ENCODE measurements around the gene DRD5.
"Not testable (repeated sequence)": the region's sequence is repeated elsewhere in the genome, so short reads cannot be mapped to it uniquely, and the experiment has no call there.

DNA sequence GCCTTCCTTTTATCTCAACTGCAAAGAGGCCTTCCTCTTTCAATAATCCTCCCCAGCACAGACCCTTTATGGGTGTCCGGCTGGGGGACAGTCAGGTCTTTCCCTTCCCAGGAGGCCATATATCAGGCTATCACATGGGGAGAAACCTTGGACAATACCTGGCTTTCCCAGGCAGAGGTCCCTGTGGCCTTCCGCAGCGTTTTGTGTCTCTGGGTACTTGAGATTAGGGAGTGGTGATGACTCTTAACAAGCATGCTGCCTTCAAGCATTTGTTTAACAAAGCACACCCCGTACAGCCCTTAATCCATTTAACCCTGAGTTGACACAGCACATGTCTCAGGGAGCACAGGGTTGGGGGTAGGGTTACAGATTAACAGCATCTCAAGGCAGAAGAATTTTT is 49.2 kb upstream of the DRD5 start:
- TF ChIP-seq, protein P1, sequence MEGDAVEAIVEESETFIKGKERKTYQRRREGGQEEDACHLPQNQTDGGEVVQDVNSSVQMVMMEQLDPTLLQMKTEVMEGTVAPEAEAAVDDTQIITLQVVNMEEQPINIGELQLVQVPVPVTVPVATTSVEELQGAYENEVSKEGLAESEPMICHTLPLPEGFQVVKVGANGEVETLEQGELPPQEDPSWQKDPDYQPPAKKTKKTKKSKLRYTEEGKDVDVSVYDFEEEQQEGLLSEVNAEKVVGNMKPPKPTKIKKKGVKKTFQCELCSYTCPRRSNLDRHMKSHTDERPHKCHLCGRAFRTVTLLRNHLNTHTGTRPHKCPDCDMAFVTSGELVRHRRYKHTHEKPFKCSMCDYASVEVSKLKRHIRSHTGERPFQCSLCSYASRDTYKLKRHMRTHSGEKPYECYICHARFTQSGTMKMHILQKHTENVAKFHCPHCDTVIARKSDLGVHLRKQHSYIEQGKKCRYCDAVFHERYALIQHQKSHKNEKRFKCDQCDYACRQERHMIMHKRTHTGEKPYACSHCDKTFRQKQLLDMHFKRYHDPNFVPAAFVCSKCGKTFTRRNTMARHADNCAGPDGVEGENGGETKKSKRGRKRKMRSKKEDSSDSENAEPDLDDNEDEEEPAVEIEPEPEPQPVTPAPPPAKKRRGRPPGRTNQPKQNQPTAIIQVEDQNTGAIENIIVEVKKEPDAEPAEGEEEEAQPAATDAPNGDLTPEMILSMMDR (IDR thresholded peaks at IDR 0.05): not testable (repeated sequence)
- TF ChIP-seq POLR2A (IDR thresholded peaks at IDR 0.05): not testable (repeated sequence)
